Frontal cortex (tissue), 4 donors: ENCODE results near the gene MYO5A. TPM values are rescaled to one million over a fixed set of nuclear protein-coding genes. Genes with fewer than 3 reads are reported as not detected.
"Not testable (repeated sequence)": the region's sequence is repeated elsewhere in the genome, so short reads cannot be mapped to it uniquely, and the experiment has no call there.

Experiments used
- DNase-seq, 2 donors: peaks; one replicate each; pipeline ENCODE4 v3.0.0; 2012; ENCODE audit warnings: low spot score in 2 of 2
- FAIRE-seq: peaks from 2 replicates; lab custom pipeline; 2012; peaks lifted over from hg19 to GRCh38; lab: Jason Lieb, UNC
- total RNA-seq: library from RNA; depleted of rRNA; stranded (reverse); fragments of >200 nt; gene quantifications from one replicate; pipeline ENCODE4 v1.2.3, GENCODE V29; 2014
- donor health status: control.
- donor health status: control.
- donor health status: control.

MYO5A gene
- total RNA-seq, 1 donor from 2014 or later: 125 TPM

DNA sequence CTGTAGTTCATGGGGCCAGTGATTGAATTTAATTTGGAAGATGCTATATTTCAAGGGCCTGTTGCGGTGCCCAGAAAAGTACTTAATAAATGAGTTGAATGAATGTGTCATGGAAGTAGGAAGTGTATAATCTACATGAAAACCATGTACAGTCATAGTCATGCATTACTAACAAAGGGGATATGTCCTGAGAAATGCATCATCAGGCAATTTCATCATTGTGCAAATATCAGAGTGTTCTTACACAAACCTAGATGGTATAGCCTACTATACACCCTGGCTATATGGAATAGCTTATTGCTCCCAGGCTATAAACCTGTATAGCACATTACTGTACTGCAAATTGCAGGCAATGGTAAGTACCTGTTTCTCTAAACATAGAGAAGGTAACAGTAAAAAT is 222.4 kb downstream of the MYO5A start:
- DNase-seq (no peak), FAIRE-seq (no peak)

DNA sequence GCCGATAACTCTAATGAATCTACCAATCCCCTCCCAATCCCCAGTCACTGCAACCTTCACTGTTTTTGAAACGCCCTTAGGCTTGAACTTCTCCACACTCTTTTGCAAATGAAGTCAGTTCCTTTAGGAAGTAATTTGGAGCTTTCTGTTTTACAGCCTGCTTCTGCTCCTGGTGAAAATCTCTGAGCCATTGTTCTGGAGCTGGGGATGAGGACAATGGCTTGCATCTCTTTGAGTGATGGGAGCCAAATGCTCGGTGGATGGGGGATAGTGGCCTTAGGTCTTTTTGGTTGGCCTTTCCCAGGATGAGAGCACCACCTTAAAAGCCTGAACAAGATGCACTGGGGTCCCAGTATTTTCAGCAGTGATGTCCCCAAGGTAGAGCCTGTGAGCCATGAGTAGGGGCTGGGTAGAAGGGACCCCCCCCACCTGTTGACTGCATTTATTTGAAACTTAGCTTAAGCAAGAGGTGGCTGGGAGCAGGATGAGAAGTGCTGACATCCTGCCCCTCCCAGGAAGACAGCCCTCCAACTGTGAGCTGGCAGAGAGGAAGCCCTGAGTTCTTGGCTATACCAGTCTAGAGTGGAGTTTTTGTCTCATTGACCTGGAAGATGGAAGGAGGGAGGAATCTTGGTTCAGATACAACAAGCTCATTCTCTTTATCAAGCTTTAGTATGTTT is 225.4 kb downstream of the MYO5A start:
- FAIRE-seq: no peak
- DNase-seq: no peak

DNA sequence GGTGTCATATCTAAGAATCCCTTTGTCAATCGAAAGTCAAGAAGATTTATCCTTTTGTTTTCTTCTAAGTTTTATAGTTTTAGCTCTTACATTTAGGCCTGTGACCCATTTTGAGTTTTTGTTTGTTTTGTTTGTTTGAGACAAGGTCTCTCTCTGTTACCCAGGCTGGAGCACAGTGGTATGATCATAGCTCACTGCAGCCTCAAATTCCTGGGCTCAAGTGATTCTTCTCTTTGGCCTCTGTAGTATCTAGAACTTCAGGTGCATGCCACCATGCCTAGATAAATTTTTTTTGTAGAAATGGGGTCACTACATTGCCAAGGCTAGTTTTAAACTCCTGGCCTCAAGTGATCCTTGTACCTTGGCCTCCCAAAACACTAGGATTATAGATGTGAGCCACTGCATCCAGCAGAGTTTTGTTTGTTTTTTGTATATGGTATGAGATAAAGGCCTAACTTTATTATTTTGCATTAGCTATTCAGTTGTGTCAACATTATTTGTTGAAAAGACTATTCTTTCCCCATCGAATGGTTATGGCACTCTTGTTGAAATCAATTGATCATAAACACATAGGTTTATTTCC is 227.3 kb downstream of the MYO5A start:
- FAIRE-seq (no peak), DNase-seq (no peak)

DNA sequence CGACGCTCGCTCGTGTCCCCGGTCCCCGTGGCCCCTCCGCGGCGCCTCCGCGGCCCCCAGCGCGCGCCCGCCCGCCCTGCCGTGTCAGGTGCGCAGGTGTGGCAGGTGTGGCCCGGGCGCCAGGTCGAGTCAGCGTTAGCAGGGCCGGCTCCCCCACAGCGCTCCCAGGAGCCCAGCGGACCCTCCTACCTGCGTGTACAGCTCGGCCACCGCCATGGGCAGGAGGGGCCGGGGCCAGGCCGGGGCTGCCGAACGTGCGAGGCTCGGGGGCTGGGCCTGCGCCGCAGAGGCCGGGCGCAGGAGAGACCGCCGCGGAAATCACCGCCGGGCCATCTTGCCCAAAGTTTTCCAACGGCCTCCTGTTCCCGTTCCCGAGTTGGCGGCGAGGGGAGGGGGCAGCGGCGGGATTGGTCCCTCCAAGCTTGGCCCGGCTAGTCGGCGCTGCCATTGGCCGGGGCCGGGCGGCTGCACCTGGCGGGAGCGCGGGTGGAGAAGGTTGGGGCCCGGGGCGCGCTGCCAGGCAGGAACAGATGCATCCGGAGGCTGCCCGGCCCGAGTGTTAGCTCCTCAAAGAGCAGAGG is 233.2 kb downstream of the MYO5A start, which contains the start of gene MYO5C:
TSS of gene MYO5C (minus strand) at position 384 of the 581 bp plus-strand sequence. CDS start at position 216, 168 bp downstream.
- no peak for FAIRE-seq
- DNase-seq: peak; percentile 55 to 69

DNA sequence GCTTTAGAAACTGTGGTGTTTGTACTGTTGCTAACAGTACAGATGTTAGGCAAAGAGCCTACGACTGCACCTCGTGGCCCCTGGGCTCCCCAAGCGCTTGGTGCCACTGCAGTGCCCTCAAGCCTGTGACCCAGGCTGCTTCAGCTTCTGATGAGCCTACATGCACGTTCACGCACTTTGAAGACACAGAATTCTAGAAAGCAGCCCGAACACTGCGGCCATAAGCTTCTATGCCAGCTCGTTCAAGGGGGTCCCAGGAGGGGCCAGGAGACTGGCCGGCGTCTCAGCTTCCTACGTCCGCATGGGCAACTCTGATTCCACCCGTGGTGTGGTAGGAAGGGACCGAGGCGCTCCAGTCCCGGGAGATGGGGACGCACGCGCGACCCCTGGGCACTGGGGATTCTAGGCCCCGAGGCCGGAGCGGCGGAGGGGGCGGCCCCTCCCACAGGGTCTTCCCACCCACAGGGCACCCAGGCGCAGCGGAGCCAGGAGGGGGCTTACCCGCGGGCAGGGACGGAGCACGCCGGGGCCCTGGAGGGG is 233.7 kb downstream of the MYO5A start:
- no peak for DNase-seq

DNA sequence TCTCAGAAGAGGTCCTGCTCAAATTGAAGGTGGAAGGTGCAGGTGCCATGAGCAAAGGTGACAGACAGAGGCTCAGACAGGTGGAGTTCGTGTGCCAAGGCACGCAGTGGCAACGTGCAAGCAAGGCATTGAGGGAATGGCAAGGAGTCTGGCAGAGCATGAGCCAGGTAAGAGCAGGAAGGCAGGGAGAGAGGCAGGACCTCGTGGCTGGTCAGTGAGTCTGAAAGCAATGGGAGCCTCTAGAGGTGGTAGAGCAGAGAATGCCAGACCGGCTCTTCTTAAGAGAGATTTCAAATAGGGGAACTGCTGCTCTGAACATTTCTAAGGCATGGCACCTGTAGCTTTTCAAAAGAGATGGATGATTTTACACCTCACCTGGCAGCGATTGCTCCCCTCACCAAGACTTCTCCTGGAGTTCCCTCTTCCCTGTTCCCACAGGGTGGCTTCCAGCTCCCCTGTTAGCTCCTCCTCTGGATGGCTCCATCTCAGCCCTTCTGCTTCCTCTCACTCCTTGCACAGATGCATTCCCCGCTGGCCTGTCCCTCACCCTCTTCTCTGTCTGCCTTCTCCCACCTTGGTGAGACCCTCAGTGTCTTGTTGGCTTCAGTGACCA is 235.8 kb downstream of the MYO5A start:
- no peak for DNase-seq
- no peak for FAIRE-seq

More for the DNA sequence above, 233.7 kb downstream of the MYO5A start:
- no peak for FAIRE-seq

DNA sequence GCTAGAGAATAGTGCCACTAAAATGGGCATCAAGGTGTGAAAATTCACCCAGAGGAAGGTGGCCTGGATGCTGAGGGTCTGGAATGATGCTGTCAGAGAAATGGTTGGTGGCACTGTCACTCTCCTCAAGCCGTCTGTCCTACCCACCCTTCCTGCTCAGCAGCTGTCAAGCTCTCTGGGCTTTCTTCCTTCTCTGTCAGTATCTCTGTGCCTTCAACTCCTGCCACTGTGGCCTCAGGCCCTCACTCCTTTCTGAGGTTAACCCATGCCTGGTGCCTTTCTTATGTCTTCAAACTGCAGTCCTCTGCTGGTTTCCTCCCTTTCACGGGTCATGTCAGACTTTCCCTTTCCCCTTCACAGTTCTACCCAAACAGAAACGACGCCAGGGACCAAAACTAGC is 237.5 kb downstream of the MYO5A start:
- DNase-seq (no peak), FAIRE-seq (no peak)

DNA sequence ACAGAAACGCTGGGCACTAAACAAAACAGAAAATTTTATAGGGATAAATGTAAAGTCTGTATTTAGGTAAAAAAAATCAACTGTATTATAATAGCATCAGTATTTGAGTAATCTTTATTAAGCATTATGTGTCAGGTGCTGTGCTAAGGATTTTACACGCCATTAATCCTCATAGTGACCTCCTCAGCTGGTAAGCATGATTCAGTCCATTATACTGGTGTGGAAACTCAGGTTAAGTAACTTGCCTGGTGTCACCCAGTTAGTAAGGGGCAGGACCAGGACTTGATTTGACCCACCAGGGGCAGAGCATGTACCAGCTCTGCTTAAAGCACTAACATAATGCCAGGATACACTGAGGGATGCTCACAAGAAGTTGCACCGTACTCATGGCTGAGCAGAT is 237.9 kb downstream of the MYO5A start:
- DNase-seq (no peak), FAIRE-seq (no peak)

DNA sequence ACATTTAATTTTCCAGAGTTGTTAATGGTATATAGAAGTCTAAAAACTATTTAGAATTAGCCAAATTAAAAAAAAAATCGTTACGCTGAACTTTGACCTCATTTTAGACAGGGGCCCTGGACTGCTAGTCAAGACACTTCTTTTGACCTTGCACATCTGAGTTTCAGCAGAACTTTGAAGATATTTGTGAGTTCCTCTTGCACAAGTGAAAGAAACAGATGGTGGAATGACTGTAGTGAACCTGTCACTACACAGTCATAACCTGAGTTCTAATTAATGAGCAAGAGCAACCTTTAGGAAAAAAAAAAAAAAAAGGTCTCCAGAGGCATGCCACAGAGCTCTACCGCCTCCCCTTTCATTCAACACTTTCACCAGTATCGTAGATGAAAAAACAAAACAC is 238.4 kb downstream of the MYO5A start:
- DNase-seq (no peak), FAIRE-seq (no peak)

DNA sequence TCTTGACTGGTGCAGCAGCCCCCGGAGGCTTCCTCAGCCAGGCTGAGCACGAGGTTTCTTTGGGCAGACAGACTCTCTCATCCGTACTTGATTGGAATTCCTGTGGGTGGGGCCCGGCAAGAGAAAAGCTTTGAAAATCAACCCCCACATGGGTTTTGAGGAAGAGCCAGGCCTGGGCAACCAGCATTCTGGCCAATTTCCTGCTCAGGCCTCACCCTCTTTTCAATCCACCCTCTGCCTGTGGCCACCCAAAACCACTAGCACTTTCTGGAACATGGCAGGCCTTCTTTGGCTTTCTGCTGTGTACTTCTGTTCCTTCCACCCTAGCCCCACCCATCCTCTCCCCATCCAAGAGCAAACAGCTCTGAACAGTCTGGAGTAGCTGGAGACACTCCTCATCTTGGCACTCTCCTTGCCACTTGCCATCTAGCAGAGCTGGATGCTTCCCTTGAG is 239.0 kb downstream of the MYO5A start:
- no peak for FAIRE-seq
- no peak for DNase-seq

DNA sequence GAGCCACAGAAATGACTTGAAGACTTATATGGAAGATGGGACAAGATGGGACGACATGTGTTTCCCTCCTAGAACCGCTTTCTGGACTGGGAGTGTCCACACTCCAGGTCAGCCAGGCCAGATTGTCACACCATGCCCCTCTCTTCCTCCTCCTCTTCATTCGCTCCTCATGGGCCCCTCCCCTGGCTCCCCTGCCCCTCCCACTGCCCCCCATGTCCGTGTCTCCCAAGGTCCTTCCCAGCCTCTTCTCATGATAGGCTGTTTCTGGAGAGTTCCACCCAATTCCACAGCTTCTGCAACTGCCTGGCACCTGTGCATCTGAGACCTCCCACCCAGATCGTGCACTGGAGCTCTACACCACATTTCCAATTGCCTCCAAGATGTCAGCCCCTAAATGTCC is 239.7 kb downstream of the MYO5A start:
- DNase-seq: no peak
- FAIRE-seq: no peak

DNA sequence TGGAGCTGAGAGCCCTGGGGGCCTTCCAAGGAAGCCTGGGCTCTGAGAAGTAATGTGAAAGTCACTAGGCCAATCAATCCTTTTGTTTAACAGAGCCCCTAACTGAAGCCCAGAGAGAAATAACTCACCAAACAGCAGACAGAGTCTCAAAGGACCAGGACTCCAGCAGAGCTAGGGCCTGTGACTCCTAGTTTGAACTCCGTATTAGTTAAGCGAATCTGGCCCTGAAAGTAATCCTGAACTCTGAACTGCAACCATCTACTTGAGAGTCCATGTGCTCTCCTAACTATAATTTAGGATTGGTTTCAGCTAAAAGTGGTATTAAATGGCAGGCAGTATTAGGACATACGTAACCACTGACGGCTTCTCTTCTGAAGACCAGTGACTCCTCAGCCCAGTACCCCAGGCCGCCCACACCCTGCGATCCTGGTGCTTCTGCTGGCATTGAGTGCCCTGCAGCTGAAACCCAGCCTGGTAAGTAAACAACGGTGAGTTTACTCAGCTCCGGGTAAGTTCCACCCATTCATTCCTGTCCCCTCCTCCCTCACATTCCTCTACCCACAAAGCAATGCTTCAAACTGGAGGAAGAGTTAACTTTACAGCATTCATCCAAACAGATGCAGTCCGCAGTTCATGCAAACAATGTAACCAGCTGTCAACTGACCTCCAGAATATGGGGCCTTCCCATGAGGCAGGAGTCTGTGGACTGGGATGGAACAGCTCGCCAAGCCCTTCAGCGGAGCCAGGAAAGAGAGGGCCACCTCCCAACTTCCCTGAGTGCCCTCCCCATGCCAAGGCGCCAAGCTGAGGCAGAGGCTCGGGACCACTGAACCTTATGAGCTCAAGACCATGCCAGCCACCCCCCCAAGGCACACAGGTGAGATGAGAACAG is 240.4 kb downstream of the MYO5A start:
- no peak for DNase-seq
- FAIRE-seq: no peak

DNA sequence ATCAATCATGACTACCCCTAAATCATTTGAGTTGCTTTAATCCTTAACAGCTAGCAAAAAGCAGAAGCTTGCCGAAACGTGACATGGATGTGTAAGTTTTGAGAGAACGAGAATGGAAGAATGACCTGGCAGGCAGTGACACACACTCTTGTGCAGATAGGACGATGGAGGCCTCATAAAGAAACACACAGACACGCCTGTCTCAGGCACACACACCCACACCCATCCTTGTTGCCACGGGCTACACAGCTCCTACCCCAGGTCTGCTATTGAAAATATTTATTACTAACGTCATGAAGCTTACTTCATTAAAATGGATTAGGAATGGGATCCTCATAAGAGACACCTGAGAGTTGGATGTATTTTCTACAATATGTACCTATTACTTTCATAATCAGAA is 241.6 kb downstream of the MYO5A start:
- FAIRE-seq (no peak), DNase-seq (no peak)

DNA sequence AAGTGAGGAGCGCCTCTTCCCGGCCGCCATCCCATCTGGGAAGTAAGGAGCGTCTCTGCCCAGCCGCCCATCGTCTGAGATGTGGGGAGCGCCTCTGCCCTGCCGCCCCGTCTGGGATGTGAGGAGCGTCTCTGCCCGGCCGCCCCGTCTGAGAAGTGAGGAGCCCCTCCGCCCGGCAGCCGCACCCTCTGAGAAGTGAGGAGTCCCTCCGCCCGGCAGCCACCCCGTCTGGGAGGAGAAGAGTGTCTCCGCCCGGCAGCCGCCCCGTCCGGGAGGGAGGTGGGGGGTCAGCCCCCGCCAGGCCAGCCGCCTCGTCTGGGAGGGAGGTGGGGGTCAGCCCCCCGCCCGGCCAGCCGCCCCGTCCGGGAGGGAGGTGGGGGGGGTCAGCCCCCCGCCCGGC is 242.7 kb downstream of the MYO5A start:
- not testable (repeated sequence) for DNase-seq, FAIRE-seq

DNA sequence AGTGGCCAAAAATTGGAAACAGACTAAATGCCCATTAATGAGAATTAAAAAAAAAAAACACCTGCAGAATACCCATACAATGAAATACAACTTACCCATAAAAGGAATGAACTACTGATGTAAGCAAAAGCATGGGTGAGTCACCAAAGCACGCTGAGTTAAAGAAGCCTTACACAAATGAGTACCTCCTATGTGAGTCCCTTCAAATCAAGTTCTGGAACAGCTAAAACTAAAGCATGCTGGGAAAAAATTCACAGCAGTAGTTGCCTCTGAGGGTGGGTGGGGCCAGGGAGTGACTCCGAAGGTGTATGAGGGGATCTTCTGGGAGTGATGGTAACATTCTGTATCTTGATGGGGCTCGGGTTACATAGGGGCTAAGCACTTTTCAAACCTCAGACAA is 244.5 kb downstream of the MYO5A start:
- FAIRE-seq (no peak), DNase-seq (no peak)

DNA sequence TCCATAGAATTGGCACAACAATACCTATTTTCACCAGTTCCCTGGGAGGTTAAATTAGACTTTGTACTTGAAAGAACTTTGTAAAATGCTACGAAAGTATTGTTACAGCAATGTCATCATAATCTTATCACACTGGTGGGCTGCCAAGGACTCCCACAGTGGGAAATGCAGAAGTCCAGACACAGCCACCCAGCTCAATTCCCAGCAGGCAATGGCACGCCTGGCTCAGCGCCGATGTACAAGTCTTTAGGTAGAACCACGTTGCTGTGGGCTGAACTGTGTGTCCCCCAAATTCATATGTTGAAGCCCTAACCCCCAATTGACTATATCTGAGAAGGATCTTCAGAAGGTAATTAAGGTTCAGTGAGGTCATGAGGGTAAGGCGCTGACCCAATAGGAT is 245.4 kb downstream of the MYO5A start:
- FAIRE-seq: no peak
- DNase-seq: no peak

DNA sequence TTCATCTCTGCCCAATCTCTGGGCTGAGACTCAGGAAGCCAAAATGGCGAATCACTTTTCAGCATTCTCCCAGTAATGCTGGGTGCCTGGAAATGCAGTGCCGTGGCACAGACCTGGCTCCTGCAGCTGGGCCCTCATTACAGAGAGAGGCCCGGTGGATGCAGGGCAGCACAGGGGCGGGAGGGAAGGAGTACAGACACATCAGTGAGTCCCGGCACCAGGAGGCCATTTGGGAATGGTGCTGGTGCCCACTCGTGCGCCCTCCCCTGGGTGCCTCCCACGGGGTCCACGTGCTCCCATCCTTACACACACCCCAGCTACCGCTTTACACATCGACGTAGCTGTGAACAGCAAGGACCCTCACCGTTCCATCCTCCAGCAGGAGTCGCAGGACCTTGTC is 246.3 kb downstream of the MYO5A start:
- FAIRE-seq (no peak), DNase-seq (no peak)

DNA sequence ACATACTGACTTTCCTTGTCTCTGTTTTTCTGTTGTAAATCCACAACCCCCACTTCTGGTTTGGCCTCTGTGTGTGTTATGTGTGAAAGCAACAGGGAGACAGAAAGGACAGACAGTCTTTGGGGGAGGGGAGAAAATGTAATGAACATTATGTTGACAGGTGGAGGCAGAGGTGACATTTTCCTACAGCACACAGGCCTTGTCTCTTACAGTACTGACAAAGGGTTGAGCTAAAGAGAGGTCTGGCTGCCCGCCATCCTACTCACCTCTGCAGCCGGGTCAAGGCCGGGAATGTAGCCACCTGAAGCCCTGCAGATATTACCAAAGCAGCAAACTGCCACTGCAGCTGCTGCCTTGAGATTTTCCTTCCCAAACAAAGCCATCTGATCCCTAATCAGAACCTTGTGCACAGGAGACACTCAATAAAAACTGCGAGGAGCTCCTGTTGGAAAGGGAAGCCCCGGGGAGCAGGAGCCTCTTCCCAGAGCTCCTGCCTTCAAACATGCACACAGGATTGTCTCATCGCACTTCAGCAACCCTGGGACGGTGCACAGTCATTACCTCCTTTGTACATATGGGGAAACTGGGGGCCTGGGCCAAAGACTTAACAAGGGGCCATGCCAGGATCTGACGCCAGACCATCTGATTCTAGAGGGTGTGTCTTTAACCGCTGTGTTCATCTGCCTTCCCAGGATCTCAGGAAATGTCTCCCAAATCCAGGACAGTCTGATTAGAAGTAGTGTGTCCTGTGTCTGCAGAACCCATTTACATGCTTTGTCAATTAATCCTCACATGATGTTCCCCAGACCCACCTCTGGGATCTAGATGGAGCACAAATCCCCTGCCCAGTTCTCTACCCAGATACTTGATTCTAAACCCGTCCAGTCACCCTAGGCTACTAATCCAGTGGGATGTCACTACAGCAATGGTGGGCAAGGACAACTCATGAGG is 247.3 kb downstream of the MYO5A start:
- no peak for DNase-seq

More for the DNA sequence above, 247.3 kb downstream of the MYO5A start:
- no peak for FAIRE-seq
